Activated CD8-positive, alpha-beta memory T cell treated with anti-CD3 and anti-CD28 coated beads for 48 hours (primary cell): ENCODE results near the gene ENTPD2.

ENCODE experiments used
- DNase-seq, 3 experiments: peaks; one replicate each; pipeline ENCODE4 v3.0.0-alpha.2; 2020; ENCODE audit warnings: low read depth in 2 of 3, low spot score in 2 of 3

ENTPD2 gene

GRCh38 chr9:137018761-137019559 lies 34.9 kb downstream of the ENTPD2 start:
- DNase-seq, result no peak

- DNase-seq, result no peak
Observed at GRCh38 chr9:137017791-137018497, 35.9 kb downstream of the ENTPD2 start.

GRCh38 chr9:137017071-137017470 lies 36.8 kb downstream of the ENTPD2 start:
- no peak for DNase-seq

GRCh38 chr9:137016436-137016835 lies 37.4 kb downstream of the ENTPD2 start:
- no peak for DNase-seq

DNA sequence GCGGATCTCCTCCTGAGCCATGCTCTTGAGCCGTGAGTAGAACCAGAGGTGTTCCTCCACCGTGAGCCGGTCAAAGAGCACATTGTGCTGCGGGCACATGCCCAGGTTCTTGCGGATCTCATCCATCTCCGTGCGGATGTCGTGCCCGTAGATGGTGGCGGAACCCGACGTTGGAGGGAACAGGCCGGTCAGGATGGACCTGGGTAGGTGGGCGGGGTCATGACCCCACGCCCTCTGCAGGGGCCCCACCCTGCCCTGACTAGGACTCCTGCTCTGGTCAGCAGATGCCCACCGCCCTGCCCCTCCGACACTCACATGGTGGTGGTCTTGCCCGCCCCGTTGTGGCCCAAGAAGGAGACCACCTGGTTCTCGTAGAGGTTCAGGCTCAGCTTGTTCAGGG lies 37.9 kb downstream of the ENTPD2 start:
- DNase-seq, result no peak

GRCh38 chr9:137015540-137015930 lies 38.3 kb downstream of the ENTPD2 start:
- DNase-seq, result no peak

GRCh38 chr9:137014776-137015539 lies 38.9 kb downstream of the ENTPD2 start:
- no peak for DNase-seq

DNA sequence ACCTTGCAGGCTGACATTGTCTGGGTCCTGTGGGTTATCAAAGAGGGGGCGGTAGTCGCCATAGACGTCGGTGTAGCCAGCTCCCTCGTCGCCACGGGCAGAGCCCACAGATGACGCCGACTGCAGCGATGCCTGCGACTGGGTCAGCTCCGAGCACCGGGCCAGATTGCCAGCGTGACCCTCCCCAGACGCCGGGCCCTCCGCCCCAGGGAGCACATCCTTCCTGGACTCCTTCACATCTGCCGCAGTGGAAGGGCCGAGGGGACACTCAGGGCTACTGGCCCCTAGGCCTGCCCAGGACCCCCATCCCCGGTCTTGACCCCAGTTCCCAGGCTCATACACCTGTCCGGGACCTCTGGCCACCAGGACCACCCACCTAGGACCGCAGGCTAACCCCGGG lies 39.7 kb downstream of the ENTPD2 start:
- DNase-seq, result no peak

GRCh38 chr9:137013571-137013940 lies 40.3 kb downstream of the ENTPD2 start:
- no peak for DNase-seq

DNA sequence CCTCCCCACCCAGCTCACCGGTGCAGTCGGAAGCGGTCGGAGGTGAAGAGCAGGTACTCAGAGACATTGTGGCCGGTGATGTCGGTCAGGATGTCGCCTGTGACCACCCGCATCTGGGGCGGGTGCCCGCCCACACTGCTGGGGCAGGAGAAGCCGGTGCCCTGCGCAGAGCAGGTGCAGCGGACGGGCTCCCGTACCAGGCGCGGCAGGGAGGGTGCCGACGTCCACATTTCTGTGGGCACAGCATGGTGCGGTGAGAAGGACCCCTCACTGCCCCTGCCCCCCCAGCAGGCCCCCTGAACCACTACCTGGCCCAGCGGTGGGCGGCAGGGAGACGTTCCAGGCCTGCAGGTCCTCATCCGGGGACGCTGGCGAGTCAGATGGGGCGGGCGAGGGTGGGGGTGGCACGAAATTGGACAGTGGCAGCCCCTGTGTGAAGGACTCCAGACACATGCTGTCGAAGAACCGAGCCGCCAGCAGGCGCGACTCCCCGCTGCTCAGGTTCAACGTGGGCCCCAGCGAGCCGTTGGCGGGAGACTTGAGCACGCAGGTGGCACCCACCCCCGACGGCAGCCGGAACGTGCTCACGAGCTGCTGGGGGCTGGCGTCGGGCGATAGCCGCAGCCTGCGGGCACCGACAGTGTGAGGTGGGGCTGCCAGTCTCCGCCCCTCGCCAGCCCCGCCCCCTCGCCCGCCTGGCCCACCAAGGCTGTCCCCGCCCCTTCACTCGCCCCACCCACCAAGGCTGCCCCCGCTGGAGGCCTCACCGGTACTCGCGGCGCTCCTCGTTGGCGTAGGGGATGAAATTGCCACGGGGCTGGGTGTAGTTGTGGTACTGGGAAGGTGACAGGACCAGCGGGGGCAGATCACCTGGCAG lies 40.9 kb downstream of the ENTPD2 start:
- DNase-seq, result no peak

- no peak for DNase-seq
Observed at GRCh38 chr9:137011907-137012675, 41.8 kb downstream of the ENTPD2 start.

- no peak for DNase-seq
Observed at GRCh38 chr9:137011156-137011555, 42.7 kb downstream of the ENTPD2 start.

DNA sequence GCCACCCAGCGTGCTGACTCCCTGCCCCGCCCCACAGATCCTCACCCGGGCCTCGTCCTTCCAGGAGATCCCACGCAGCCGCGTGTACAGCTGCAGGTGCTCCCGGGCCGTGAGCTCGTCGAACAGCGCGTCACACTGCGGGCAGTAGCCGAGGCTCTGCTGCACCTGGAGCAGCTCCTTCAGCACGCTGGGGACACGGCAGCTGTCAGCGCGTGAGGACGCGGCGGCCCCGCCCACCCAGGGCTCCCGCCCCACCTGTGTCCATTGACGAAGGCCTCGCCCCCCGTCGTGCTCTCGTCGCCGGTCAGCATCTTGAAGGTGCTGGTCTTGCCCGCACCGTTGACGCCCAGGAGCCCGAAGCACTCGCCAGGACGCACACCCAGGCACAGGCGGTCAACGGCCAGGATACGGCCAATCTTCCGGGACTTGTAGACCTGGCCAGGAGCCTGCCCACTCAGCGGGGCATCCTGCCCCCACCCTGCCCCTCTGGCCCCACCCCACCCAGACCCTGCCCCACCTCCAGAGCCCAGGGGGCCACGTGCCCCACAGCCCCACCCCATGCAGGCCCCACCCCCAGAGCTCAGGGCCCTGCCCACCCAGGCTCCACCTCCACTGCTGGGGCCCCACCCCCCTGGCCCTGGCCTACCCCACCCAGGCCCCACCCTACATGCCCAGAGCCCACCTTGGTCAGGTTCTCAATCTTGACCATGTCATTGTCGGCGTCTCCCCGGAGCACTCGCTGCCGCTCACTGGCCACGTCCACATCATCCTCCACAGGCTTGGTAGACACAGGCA lies 43.7 kb downstream of the ENTPD2 start:
- DNase-seq, result no peak

GRCh38 chr9:137009217-137009616 lies 44.6 kb downstream of the ENTPD2 start:
- no peak for DNase-seq

DNA sequence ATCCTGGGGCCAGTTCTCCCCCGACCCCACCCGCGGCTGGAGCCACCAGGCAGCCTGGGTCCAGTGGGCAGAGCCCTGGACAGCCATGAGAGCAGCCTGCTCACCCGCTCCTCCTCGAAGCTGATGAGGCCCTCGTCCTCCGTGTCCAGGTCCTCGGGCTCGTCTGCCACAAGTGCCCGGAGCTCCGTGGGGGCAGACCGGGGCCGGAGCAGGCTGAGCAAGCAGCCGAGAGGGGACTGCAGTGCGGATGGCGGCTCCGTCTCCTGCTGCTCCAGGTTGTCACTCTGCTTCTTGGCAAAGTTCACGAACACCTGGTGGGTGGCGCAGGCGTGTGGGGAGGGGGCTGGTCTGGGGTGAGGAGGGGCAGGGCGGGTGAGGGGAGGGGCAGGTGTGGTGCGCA lies 45.5 kb downstream of the ENTPD2 start:
- DNase-seq, result no peak

DNA sequence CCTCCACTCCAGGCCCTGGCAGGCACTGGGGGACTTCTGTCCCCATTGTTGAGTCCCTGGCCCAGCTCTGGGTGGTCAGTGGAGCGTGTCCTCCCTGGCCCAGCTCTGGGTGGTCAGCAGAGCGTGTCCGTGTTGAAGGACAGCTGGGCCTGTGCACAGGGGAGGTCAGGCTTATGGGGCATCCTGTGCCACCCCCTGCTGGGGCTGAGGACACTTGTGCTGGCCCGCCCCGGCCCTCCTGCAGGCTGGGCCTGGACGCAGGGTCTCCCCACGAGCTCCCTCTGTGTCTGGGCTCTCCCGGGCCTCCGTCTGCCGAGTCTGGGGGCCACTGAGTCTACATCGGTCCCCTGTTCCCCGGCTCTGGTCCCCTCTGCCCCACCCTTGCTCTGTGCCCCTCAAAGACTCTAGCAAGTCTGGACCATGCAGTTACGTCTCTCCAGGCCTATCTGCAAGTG lies 46.0 kb downstream of the ENTPD2 start:
- DNase-seq, result no peak

DNA sequence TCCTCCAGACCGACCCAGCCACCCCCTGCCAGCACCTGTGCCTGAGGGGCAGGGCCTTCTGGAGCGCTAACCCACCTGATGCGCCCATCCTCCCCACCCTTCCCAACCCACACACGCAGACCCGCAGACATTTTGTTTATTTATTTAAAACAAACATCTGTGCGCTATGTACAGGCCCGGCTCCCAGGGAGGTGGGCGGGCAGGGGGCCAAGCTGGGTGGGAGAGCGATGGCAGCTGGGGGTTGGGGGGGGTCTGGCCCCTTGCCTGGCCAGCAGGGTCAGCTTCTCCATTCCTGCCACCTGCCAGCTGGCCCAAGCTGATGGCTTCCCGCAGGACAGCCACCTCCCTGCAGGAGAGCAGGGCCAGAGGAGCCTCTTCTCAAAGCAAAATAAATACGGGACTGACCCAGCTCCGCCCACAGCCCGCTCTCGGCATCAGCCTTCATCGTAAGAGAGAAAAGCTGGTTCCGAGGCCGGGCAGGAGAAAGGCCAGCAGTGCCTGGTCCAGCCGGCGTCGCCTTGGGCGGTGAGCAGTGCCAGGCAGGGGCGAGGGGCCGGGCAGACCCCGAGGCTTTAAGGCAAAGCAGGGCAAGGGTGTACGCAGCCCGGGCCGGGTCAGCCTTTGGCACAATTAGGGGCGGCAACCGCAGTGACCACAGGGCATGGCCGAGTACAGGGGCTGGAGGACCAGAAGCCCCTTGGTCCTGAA lies 46.6 kb downstream of the ENTPD2 start:
- DNase-seq, result no peak

DNA sequence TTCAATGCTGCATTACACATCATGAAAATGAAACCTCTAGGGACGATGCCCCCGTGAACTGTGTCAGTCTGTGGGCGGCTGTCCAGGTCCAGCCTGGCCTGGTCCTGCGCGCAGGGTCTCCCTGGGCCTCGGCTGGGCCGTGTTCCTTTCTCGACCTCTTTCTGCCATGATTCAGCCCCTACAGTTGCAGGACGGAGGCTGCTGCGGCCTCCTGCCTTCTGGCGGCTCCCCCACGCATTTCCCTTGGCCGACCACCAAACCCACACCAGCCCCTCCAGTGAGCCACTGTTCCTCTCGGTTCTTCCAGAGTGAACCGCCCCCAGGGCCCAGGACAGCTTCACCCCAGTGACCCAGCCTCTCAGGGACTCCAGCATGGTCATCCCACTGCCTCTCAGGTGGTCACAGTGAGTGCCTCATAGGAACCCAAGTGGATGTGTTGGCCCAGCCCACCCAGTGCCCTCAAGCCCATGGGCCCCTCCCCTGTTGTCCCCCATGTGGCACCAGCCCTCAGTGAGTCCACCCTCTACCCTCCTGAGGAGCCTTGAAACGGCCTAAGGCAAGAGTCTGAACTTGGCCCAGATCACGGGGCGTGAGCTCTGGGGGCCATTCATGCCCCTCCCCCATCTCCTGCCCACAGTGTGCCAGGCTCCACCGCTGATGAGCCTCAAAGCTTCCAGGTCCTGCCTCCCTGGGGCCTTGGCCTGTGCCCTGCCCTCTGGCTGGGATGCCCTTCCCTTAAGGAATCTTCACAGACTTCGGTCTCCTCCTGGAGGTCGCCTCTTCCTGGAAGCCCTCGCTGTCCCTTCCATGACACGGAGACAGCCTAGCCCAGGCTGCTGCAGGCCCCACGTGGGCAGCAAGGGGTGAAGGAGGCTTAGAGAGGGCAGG lies 47.5 kb downstream of the ENTPD2 start:
- DNase-seq, result no peak
